GM12874 (cell line): ENCODE measurements around the gene KPNA6.

Experiments used
- CTCF ChIP-seq: IDR thresholded peaks from 2 replicates; pipeline ENCODE4 v1.5.1; 2011; ENCODE audit warnings: low read depth, mild to moderate bottlenecking, control low read depth, low read length, moderate library complexity; ENCODE audit not compliant: insufficient read depth

KPNA6 gene

GRCh38 chr1:32094746-32095521 lies 12.9 kb upstream of the KPNA6 start:
- no peak for TF ChIP-seq CTCF

- no peak for TF ChIP-seq CTCF
Observed at GRCh38 chr1:32099426-32099825, 8.4 kb upstream of the KPNA6 start.

GRCh38 chr1:32100359-32100758 lies 7.5 kb upstream of the KPNA6 start:
- TF ChIP-seq CTCF = no peak

GRCh38 chr1:32100807-32101708 lies 6.8 kb upstream of the KPNA6 start:
- no peak for TF ChIP-seq CTCF

- no peak for TF ChIP-seq CTCF
Observed at GRCh38 chr1:32104127-32104526, 3.7 kb upstream of the KPNA6 start.

GRCh38 chr1:32105338-32105737 lies 2.5 kb upstream of the KPNA6 start:
- TF ChIP-seq CTCF = no peak

GRCh38 chr1:32106663-32107275 lies 1.1 kb upstream of the KPNA6 start:
- no peak for TF ChIP-seq CTCF
